Measurements from ENCODE around the gene ADCYAP1. TPM values are rescaled to one million over a fixed set of nuclear protein-coding genes. Genes with fewer than 3 reads are reported as not detected.

ADCYAP1 gene
- polyA plus RNA-seq, 2 of the 4 experiments (the other 2 are of a cell fraction) = not detected

DNA sequence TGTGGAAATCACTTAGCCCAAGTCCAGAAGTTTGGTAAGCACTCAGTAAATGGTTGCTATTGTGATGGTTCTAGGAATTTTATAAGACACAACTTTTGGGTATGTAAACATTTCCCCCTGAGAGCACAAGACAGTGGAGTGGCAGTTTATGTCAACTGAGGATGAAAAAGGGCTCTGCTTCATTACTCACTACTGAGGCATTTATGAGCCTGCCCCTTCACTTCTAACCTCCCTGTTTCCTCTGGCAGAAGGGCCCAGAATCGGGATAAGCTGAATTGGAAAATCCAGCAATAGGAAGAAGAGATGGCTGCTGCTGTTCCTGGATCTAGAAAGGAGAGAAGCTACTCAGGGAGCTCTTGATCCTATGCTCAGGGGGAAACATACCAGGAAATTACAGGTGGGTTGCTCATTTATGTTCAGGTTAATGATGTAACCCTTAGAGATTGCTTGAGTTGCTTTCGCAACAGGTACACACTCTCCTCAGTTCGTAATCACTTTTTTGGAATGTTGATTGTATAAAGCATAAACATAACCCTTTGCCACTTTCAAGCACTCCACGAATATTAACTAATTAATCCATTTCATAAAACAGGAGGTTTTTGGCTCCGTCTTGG is 46.3 kb downstream of the ADCYAP1 start:
- ATAC-seq (no peak), DNase-seq (ENCODE audit: low read depth in 1 of 2, low spot score in 1 of 2) (no peak), FAIRE-seq (no peak)
- Histone ChIP-seq H3K4me1 (0 out of 3 replicates have a peak, but pooled peaks cover 3% of the 10 kb centered on the region), H3K4me2 (no peak overlapping the region), H3K9me3 (no peaks in the 10 kb centered on the region), H3K4me3 (no peak overlapping the region), H3K27ac (no peak overlapping the region)
- POLR2A ChIA-PET = no interaction called here
- CTCF ChIA-PET = interaction anchor here (0.6 to 0.9 kb wide), 2 partner anchors 10 to 129 kb away, joined by 3 to 5 read pairs; no protein-coding TSS in a partner anchor
- TF ChIP-seq CBX8 (IDR thresholded peaks at IDR 0.05) (no peak), BHLHE40 (IDR thresholded peaks at IDR 0.05; ENCODE audit: low read depth, low read length) (no peak), FOXS1 (CRISPR knock-in tag; IDR thresholded peaks at IDR 0.05) (no peak), RAD21 (conservative IDR thresholded peaks at IDR 0.05 in 1 of 2, IDR thresholded peaks at IDR 0.05 in 1 of 2) (no peak), RARB (CRISPR knock-in tag; IDR thresholded peaks at IDR 0.05) (no peak), TFCP2L1 (CRISPR knock-in tag; IDR thresholded peaks at IDR 0.05) (no peak), JUNB (IDR thresholded peaks at IDR 0.05) (no peak), EP300 (IDR thresholded peaks at IDR 0.05) (no peak), CEBPB (IDR thresholded peaks at IDR 0.05) (no peak), ZNF302 (CRISPR knock-in tag; IDR thresholded peaks at IDR 0.05) (no peak), MAZ (IDR thresholded peaks at IDR 0.05; ENCODE audit: borderline replicate concordance, low read depth, low read length) (no peak), HOXA7 (CRISPR knock-in tag; IDR thresholded peaks at IDR 0.05) (no peak)
- TF ChIP-seq, protein P1, sequence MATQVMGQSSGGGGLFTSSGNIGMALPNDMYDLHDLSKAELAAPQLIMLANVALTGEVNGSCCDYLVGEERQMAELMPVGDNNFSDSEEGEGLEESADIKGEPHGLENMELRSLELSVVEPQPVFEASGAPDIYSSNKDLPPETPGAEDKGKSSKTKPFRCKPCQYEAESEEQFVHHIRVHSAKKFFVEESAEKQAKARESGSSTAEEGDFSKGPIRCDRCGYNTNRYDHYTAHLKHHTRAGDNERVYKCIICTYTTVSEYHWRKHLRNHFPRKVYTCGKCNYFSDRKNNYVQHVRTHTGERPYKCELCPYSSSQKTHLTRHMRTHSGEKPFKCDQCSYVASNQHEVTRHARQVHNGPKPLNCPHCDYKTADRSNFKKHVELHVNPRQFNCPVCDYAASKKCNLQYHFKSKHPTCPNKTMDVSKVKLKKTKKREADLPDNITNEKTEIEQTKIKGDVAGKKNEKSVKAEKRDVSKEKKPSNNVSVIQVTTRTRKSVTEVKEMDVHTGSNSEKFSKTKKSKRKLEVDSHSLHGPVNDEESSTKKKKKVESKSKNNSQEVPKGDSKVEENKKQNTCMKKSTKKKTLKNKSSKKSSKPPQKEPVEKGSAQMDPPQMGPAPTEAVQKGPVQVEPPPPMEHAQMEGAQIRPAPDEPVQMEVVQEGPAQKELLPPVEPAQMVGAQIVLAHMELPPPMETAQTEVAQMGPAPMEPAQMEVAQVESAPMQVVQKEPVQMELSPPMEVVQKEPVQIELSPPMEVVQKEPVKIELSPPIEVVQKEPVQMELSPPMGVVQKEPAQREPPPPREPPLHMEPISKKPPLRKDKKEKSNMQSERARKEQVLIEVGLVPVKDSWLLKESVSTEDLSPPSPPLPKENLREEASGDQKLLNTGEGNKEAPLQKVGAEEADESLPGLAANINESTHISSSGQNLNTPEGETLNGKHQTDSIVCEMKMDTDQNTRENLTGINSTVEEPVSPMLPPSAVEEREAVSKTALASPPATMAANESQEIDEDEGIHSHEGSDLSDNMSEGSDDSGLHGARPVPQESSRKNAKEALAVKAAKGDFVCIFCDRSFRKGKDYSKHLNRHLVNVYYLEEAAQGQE (IDR thresholded peaks at IDR 0.05) = no peak
- TF ChIP-seq, protein P2, sequence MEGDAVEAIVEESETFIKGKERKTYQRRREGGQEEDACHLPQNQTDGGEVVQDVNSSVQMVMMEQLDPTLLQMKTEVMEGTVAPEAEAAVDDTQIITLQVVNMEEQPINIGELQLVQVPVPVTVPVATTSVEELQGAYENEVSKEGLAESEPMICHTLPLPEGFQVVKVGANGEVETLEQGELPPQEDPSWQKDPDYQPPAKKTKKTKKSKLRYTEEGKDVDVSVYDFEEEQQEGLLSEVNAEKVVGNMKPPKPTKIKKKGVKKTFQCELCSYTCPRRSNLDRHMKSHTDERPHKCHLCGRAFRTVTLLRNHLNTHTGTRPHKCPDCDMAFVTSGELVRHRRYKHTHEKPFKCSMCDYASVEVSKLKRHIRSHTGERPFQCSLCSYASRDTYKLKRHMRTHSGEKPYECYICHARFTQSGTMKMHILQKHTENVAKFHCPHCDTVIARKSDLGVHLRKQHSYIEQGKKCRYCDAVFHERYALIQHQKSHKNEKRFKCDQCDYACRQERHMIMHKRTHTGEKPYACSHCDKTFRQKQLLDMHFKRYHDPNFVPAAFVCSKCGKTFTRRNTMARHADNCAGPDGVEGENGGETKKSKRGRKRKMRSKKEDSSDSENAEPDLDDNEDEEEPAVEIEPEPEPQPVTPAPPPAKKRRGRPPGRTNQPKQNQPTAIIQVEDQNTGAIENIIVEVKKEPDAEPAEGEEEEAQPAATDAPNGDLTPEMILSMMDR (IDR thresholded peaks at IDR 0.05) = no peak
- TF ChIP-seq, protein P3, sequence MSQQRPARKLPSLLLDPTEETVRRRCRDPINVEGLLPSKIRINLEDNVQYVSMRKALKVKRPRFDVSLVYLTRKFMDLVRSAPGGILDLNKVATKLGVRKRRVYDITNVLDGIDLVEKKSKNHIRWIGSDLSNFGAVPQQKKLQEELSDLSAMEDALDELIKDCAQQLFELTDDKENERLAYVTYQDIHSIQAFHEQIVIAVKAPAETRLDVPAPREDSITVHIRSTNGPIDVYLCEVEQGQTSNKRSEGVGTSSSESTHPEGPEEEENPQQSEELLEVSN (IDR thresholded peaks at IDR 0.05; ENCODE audit: borderline replicate concordance, low read depth) = no peak
- 14% methylated on average over 5 of the region's 5 CpGs for WGBS (ENCODE audit: missing lambda C conversion rate)

DNA sequence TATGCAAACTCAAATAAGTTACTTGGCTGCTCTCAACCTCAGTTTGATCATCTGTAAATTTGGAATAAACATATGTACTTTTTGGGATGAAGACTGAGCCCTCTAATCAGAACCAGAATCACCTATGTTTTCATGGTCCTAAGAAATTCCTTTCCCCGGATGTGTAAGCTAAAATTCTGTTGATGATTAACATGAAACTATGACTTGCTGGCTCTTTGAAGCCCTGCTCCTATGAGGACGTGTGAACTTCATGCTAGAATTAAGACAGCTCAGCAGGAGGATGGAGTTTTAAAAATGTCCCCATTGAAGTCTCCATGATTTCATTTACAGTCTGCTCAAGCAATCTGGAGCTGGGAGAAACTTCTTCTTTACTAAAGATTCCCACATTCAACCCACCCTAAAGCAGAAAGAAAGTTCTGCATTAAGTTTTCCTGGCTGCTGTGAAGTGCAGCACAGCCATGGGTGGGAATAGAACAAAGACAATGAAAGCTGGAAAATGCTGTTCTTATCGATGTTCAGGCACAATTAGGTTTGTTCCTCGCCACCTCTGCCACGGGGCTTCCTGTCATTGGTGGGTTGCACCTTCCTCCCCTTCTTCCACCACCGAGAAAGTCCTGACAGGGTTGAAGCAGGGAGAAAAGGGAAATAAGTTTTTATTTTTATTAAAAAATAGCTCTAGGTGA is 50.9 kb downstream of the ADCYAP1 start:
- ATAC-seq = no peak
- POLR2A ChIA-PET = no interaction called here

More for the DNA sequence above, 50.9 kb downstream of the ADCYAP1 start:
- WGBS (ENCODE audit: missing lambda C conversion rate) = 12% methylated on average over 6 of the region's 6 CpGs
- no peak overlapping the region for H3K4me3 ChIP-seq
- no peak overlapping the region for H3K4me2 ChIP-seq
- no peak overlapping the region for H3K27ac ChIP-seq
- TF ChIP-seq HOXB13 (CRISPR knock-in tag; IDR thresholded peaks at IDR 0.05; ENCODE audit: low read depth) = no peak
- TF ChIP-seq FOSL2 (IDR thresholded peaks at IDR 0.05) = no peak
- no peak for TF ChIP-seq FOSL2 (CRISPR knock-in tag; IDR thresholded peaks at IDR 0.05)
- no peak for TF ChIP-seq RNF2 (IDR thresholded peaks at IDR 0.05; ENCODE audit: borderline replicate concordance, low read depth)
- TF ChIP-seq CHD4 (IDR thresholded peaks at IDR 0.05; ENCODE audit: borderline replicate concordance) = no peak
- TF ChIP-seq CEBPB (IDR thresholded peaks at IDR 0.05) = no peak
- TF ChIP-seq PHF8 (IDR thresholded peaks at IDR 0.05; ENCODE audit: borderline replicate concordance, low read depth) = no peak
- TF ChIP-seq, protein P4, sequence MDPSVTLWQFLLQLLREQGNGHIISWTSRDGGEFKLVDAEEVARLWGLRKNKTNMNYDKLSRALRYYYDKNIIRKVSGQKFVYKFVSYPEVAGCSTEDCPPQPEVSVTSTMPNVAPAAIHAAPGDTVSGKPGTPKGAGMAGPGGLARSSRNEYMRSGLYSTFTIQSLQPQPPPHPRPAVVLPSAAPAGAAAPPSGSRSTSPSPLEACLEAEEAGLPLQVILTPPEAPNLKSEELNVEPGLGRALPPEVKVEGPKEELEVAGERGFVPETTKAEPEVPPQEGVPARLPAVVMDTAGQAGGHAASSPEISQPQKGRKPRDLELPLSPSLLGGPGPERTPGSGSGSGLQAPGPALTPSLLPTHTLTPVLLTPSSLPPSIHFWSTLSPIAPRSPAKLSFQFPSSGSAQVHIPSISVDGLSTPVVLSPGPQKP (IDR thresholded peaks at IDR 0.05; ENCODE audit: low read depth, low read length) = no peak
- no peak for TF ChIP-seq TFCP2L1 (CRISPR knock-in tag; IDR thresholded peaks at IDR 0.05)
- TF ChIP-seq MYC (IDR thresholded peaks at IDR 0.05; ENCODE audit: borderline replicate concordance, low read length) = no peak
- no peak for TF ChIP-seq POLR2A (IDR thresholded peaks at IDR 0.05; ENCODE audit: low read length)
- 0 out of 3 replicates have a peak, but pooled peaks cover 3% of the 10 kb centered on the region for H3K4me1 ChIP-seq
- CTCF ChIA-PET = interaction anchor here (1.0 kb wide), 1 partner anchor 10 kb away, joined by 3 read pairs; no protein-coding TSS in a partner anchor
- H3K9me3 ChIP-seq = no peaks in the 10 kb centered on the region
- DNase-seq (ENCODE audit: low read depth in 1 of 2, low spot score in 1 of 2) (no peak), FAIRE-seq (no peak)

All from A549 (cell line).